ENCODE data around the gene CD7.

DNA sequence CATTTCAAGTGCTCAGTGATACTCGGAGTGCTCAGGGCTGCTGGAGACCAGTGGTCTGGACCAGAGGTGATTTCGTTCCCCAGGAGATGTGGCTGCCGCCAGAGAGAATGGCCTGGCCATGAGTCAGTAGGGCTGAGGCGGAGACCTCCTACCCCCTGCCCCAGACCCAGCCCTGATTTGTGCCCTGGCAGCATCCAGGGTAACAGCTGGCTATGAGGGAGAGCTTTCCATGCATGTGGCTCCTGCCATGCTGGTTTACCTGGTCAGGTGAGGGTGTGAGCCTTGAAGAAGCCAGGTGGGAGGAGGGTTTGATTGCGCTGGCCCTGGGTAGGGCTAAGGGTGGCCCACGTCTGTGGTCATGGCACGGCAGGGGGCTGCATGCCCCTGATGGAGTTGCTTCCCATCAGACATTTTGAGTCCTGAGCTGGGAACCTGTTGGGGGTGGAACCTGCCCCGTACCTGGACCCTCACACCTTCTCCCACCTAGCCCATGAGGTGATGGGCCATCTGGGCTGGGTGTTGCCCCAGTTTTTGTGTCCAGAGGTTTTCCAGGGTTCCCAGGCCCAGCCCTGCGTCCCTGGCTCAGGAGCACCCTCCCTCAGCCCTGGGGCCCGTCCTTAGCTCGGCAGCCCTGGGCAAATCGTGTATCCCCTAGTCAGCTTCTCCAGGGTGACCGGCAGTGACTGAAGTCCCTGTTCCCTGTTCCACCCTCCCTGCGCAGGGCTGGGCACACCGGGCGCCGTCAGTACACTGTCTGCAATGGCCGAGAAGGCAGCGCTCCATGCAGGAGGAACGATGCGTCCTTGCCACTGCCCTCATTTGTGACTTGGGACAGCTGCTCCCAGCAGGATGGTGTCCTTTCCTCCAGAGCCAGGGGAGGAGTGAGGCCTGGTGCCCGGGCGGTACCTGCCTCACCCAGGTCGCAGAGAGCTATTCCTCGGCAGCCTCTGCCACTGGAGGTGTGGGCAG lies 34.9 kb downstream of the CD7 start:
- no peak for TF ChIP-seq CTCF (IDR thresholded peaks at IDR 0.05)
- no peak for TF ChIP-seq POLR2AphosphoS5 (IDR thresholded peaks at IDR 0.05)

Measured in stomach (tissue), 4 donors.